Caco-2 (cell line): ENCODE results near the gene NFE2L2. TPM values are rescaled to one million over a fixed set of nuclear protein-coding genes. Genes with fewer than 3 reads are reported as not detected.
A peak's percentile ranks its signal among the peaks of the same experiment; 100 is the strongest.

Experiments
- BruUV-seq: library from RNA; stranded (reverse); fragments of 400-500 nt; replicated peaks from 2 replicates; lab custom pipeline; 2021; lab: Mats Ljungman, UMichigan
- CTCF ChIA-PET: fragments of 300-600 bp; sonication (Branson Sonifier 250); formaldehyde crosslinking; loops from one replicate; lab custom pipeline; 2022; ENCODE audit warnings: antibody characterized with exemption; lab: Charles Lee
- POLR2A ChIA-PET: fragments of 300-600 bp; sonication (Branson Sonifier 250); formaldehyde crosslinking; loops from one replicate; lab custom pipeline; 2022; ENCODE audit warnings: antibody characterized with exemption; lab: Charles Lee
- DNase-seq, 2 experiments: peaks; one replicate each; pipeline versions ENCODE4 v3.0.0 to v3.0.0-alpha.2; 2020 to 2022
- H3K27me3 ChIP-seq: replicated peaks from 2 replicates; pipeline ENCODE4 v1.6.0; 2011; ENCODE audit warnings: low read length; ENCODE audit not compliant: control insufficient read depth, insufficient read depth
- H3K36me3 ChIP-seq: 2 replicates; pipeline ENCODE4 v1.5.1; 2011; ENCODE audit warnings: low read length; ENCODE audit not compliant: control insufficient read depth, insufficient read depth
- H3K4me1 ChIP-seq: fragments of 250-450 bp; sonication (Bioruptor Pico); 2 replicates; pipeline ENCODE4 v1.5.1; 2020; ENCODE audit warnings: mild to moderate bottlenecking
- H3K4me3 ChIP-seq: 2 replicates; pipeline ENCODE4 v1.5.1; 2011; ENCODE audit warnings: low read depth, mild to moderate bottlenecking, control low read depth, low read length
- H3K9me3 ChIP-seq: fragments of 250-450 bp; sonication (Bioruptor Pico); 2 replicates; pipeline ENCODE4 v1.5.1; 2020; ENCODE audit warnings: mild to moderate bottlenecking, moderate library complexity
- H3K27ac Mint-ChIP-seq: one replicate; pipeline ENCODE4 v1.8.0; 2022; ENCODE audit warnings: mixed read lengths; ENCODE audit not compliant: unreplicated experiment
- H3K27me3 Mint-ChIP-seq: one replicate; pipeline ENCODE4 v1.8.0; 2022; ENCODE audit warnings: mixed read lengths; ENCODE audit not compliant: insufficient read depth, unreplicated experiment
- H3K36me3 Mint-ChIP-seq: one replicate; pipeline ENCODE4 v1.8.0; 2022; ENCODE audit warnings: mild to moderate bottlenecking, mixed read lengths; ENCODE audit not compliant: insufficient read depth, unreplicated experiment
- H3K4me1 Mint-ChIP-seq: one replicate; pipeline ENCODE4 v1.8.0; 2022; ENCODE audit warnings: low read depth, mixed read lengths; ENCODE audit not compliant: unreplicated experiment
- H3K4me3 Mint-ChIP-seq: one replicate; pipeline ENCODE4 v1.8.0; 2022; ENCODE audit warnings: mild to moderate bottlenecking, moderate library complexity, mixed read lengths; ENCODE audit not compliant: unreplicated experiment
- H3K9me3 Mint-ChIP-seq: one replicate; pipeline ENCODE4 v1.8.0; 2022; ENCODE audit warnings: mixed read lengths; ENCODE audit not compliant: unreplicated experiment
- intact Hi-C: fragments of 100-400 bp; cut with micrococcal nuclease; formaldehyde crosslinking; loops from one replicate; pipeline ENCODE4 v1.10.0; 2022; ENCODE audit not compliant: unreplicated experiment
- total RNA-seq: library from RNA; stranded (reverse); gene quantifications from 2 replicates; pipeline ENCODE4 v1.2.3, GENCODE V29; 2022
- TF ChIP-seq, protein P1 (sequence below), 2 experiments: fragments of 200-600 bp in 1 of 2; IDR thresholded peaks; 1 replicate in 1 of 2; 2 replicates in 1 of 2; pipeline versions ENCODE4 v1.5.1 to v1.8.0; 2011 to 2022; ENCODE audit warnings: antibody characterized with exemption in 1 of 2, control low read depth in 1 of 2, inconsistent platforms in 1 of 2, low read depth in 1 of 2, low read length in 1 of 2, mild to moderate bottlenecking in 1 of 2, moderate library complexity in 1 of 2; ENCODE audit not compliant: insufficient read depth in 1 of 2, severe bottlenecking in 1 of 2, unreplicated experiment in 1 of 2

NFE2L2 gene
- total RNA-seq, 1 experiment from 2014 or later = 75.7 TPM

DNA sequence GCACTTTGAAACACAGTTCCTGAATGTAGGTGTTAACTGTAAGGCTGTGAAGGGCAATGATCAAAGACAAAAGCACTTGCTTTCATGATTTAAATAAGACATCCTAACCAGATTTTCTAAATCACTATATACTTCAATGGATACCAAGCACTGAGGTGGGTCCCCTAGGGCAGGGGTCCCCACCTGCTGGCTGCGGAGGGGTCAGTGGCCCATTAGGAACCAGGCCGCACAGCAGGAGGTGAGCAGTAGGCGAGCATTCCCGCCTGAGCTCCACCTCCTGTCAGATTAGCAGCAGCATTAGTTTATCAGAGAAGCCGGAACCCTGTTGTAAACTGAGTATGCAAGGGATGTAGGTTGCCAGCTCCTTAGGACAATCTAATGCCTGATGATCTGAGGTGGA is 7.1 kb downstream of the NFE2L2 start:
- Mint-ChIP-seq H3K36me3 (peaks cover 67% of the 10 kb centered on the region), H3K4me1 (peaks cover 34% of the 10 kb centered on the region), H3K9me3 (no peaks in the 10 kb centered on the region), H3K27ac (no peak overlapping the region), H3K27me3 (no peaks in the 10 kb centered on the region), H3K4me3 (no peak overlapping the region)
- no peak overlapping the region for H3K4me3 ChIP-seq
- TF ChIP-seq, protein P1, sequence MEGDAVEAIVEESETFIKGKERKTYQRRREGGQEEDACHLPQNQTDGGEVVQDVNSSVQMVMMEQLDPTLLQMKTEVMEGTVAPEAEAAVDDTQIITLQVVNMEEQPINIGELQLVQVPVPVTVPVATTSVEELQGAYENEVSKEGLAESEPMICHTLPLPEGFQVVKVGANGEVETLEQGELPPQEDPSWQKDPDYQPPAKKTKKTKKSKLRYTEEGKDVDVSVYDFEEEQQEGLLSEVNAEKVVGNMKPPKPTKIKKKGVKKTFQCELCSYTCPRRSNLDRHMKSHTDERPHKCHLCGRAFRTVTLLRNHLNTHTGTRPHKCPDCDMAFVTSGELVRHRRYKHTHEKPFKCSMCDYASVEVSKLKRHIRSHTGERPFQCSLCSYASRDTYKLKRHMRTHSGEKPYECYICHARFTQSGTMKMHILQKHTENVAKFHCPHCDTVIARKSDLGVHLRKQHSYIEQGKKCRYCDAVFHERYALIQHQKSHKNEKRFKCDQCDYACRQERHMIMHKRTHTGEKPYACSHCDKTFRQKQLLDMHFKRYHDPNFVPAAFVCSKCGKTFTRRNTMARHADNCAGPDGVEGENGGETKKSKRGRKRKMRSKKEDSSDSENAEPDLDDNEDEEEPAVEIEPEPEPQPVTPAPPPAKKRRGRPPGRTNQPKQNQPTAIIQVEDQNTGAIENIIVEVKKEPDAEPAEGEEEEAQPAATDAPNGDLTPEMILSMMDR (IDR thresholded peaks at IDR 0.05; ENCODE audit: insufficient read depth in 1 of 2, low read depth in 1 of 2, low read length in 1 of 2, severe bottlenecking in 1 of 2, unreplicated experiment in 1 of 2) = no peak
- H3K36me3 ChIP-seq = no peaks in the 10 kb centered on the region; the same call in none of the 2 replicates
- H3K27me3 ChIP-seq = no peaks in the 10 kb centered on the region
- peaks cover 68% of the 10 kb centered on the region for H3K4me1 ChIP-seq
- ChIA-PET CTCF (interaction anchor here (0.7 kb wide), 1 partner anchor 39 kb away, joined by 3 read pairs; no protein-coding TSS in a partner anchor), POLR2A (no interaction called here)
- intact Hi-C loops = no loop called here
- no peak for DNase-seq
- BruUV-seq = no TSS peak
- no peaks in the 10 kb centered on the region for H3K9me3 ChIP-seq

DNA sequence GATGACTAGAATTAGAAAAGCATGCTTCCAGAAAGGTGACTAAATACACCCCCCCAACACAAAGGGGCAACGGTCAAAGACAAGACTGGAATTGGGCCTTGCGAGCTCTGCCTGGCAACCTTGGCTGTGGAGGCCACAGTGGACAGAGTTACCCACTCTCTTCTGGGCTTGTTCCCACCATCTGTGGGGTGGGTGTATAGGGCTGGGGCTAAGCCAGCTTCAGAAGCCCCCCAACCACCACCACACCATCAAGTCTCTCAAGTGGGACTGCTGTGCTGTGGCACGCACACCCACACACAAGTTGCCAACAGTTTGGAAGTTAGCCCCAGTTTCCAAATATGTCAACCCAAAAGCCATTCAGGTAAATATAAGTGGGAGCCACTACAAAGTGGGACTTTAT is 7.8 kb downstream of the NFE2L2 start:
- intact Hi-C loops = no loop called here
- H3K4me1 ChIP-seq = peaks cover 66% of the 10 kb centered on the region
- ChIA-PET CTCF (no interaction called here), POLR2A (interaction anchor here (0.6 kb wide), 1 partner anchor 17 kb away, joined by 8 read pairs; no protein-coding TSS in a partner anchor)
- H3K4me1 Mint-ChIP-seq = peaks cover 39% of the 10 kb centered on the region
- H3K36me3 Mint-ChIP-seq = peaks cover 74% of the 10 kb centered on the region
- no TSS peak for BruUV-seq
- H3K27me3 Mint-ChIP-seq = no peaks in the 10 kb centered on the region
- H3K4me3 ChIP-seq = no peak overlapping the region
- H3K4me3 Mint-ChIP-seq = peak overlapping the region; percentile 28
- DNase-seq = no peak
- H3K36me3 ChIP-seq = no peaks in the 10 kb centered on the region; the same call in none of the 2 replicates
- H3K9me3 Mint-ChIP-seq = no peaks in the 10 kb centered on the region
- no peaks in the 10 kb centered on the region for H3K9me3 ChIP-seq
- no peak overlapping the region for H3K27ac Mint-ChIP-seq
- H3K27me3 ChIP-seq = no peaks in the 10 kb centered on the region
- TF ChIP-seq, protein P1 (IDR thresholded peaks at IDR 0.05; ENCODE audit: insufficient read depth in 1 of 2, low read depth in 1 of 2, low read length in 1 of 2, severe bottlenecking in 1 of 2, unreplicated experiment in 1 of 2) = no peak

DNA sequence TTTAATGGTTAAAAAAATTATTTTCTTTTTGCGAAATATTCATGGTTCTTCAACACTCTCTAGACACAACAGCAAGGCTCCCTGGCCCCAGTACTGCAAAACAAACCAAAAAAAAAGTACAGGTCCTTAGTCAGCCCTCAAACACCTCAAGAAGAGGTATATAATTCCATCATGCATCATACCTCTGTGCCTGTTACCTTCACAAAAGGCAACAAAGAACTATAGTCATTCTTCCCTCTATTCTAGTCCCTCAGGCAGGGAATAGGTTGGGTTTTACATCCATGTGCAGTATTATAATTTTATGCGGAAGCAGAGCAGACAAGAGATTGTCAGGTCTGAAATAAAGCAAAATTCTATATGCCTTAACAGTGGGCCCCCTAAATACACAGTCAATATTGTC is 8.5 kb downstream of the NFE2L2 start:
- H3K4me1 Mint-ChIP-seq = peaks cover 45% of the 10 kb centered on the region
- no peaks in the 10 kb centered on the region for H3K9me3 ChIP-seq
- H3K27ac Mint-ChIP-seq = no peak overlapping the region
- H3K4me1 ChIP-seq = peaks cover 61% of the 10 kb centered on the region
- no peak overlapping the region for H3K4me3 Mint-ChIP-seq
- BruUV-seq = no TSS peak
- no peaks in the 10 kb centered on the region for H3K27me3 ChIP-seq
- peaks cover 74% of the 10 kb centered on the region for H3K36me3 Mint-ChIP-seq
- no peak for DNase-seq
- TF ChIP-seq, protein P1 (IDR thresholded peaks at IDR 0.05; ENCODE audit: insufficient read depth in 1 of 2, low read depth in 1 of 2, low read length in 1 of 2, severe bottlenecking in 1 of 2, unreplicated experiment in 1 of 2) = no peak
- intact Hi-C loops = no loop called here
- H3K27me3 Mint-ChIP-seq = no peaks in the 10 kb centered on the region
- H3K9me3 Mint-ChIP-seq = no peaks in the 10 kb centered on the region
- H3K4me3 ChIP-seq = no peak overlapping the region
- CTCF ChIA-PET = interaction anchor here (0.6 kb wide), 1 partner anchor 91 kb away, joined by 9 read pairs; no protein-coding TSS in a partner anchor
- no peaks in the 10 kb centered on the region; the same call in none of the 2 replicates for H3K36me3 ChIP-seq
- POLR2A ChIA-PET = interaction anchor here (1.4 kb wide), 1 partner anchor 9 kb away, joined by 6 read pairs; the partner anchor contains the start of gene NFE2L2
